WTC11 (cell line): Measurements from ENCODE around the gene CLTRN. TPM values are rescaled to one million over a fixed set of nuclear protein-coding genes. Genes with fewer than 3 reads are reported as not detected.

Experiments used
- ATAC-seq: fragments of 200-7000 bp; cut with Tn5 transposase; 2 replicates; pipeline ENCODE4 v1.10.0; 2021; ENCODE audit warnings: mild to moderate bottlenecking, moderate library complexity
- CTCF ChIA-PET: fragments of 300-600 bp; sonication (Branson Sonifier 250); formaldehyde crosslinking; loops from one replicate; lab custom pipeline; 2021; ENCODE audit warnings: antibody characterized with exemption; lab: Charles Lee
- POLR2A ChIA-PET: fragments of 350-600 bp; sonication (Branson Sonifier 250); formaldehyde crosslinking; loops from one replicate; lab custom pipeline; 2021; ENCODE audit warnings: antibody characterized with exemption; lab: Charles Lee
- DNase-seq: peaks from one replicate; pipeline ENCODE4 v3.0.0; 2021; ENCODE audit warnings: low spot score
- H3K27ac Mint-ChIP-seq: 2 replicates; pipeline ENCODE4 v1.8.0; 2021; ENCODE audit warnings: mixed read lengths
- H3K27me3 Mint-ChIP-seq: 2 replicates; pipeline ENCODE4 v1.8.0; 2021; ENCODE audit warnings: low read depth, mild to moderate bottlenecking, moderate library complexity, mixed read lengths
- H3K36me3 Mint-ChIP-seq: 2 replicates; pipeline ENCODE4 v1.8.0; 2021; ENCODE audit warnings: mixed read lengths
- H3K4me1 Mint-ChIP-seq: 2 replicates; pipeline ENCODE4 v1.8.0; 2022; ENCODE audit warnings: mixed read lengths
- H3K4me3 Mint-ChIP-seq: 2 replicates; pipeline ENCODE4 v1.8.0; 2021; ENCODE audit warnings: mild to moderate bottlenecking, moderate library complexity, mixed read lengths
- H3K9me3 Mint-ChIP-seq: 2 replicates; pipeline ENCODE4 v1.8.0; 2021; ENCODE audit warnings: mixed read lengths
- AR ChIP-seq: fragments of 250-450 bp; sonication (Bioruptor Pico); IDR thresholded peaks from 2 replicates; pipeline ENCODE4 v1.9.0; 2021; ENCODE audit warnings: mild to moderate bottlenecking
- ATF2 ChIP-seq: sonication (generic); formaldehyde crosslinking; IDR thresholded peaks from 2 replicates; pipeline ENCODE4 v1.8.1; 2022; ENCODE audit warnings: low read depth, missing genetic modification reagents, borderline replicate concordance
- CREB1 ChIP-seq: sonication (generic); formaldehyde crosslinking; IDR thresholded peaks from 2 replicates; pipeline ENCODE4 v1.8.0; 2023; ENCODE audit warnings: mild to moderate bottlenecking, missing genetic modification reagents
- CREM ChIP-seq: sonication (generic); formaldehyde crosslinking; IDR thresholded peaks from 2 replicates; pipeline ENCODE4 v1.8.1; 2022; ENCODE audit warnings: mild to moderate bottlenecking, missing genetic modification reagents, moderate library complexity
- ERG ChIP-seq: fragments of 250-450 bp; sonication (Bioruptor Pico); IDR thresholded peaks from 2 replicates; pipeline ENCODE4 v1.8.0; 2021; ENCODE audit warnings: mild to moderate bottlenecking
- FOXP4 ChIP-seq: sonication (generic); formaldehyde crosslinking; IDR thresholded peaks from 2 replicates; pipeline ENCODE4 v1.8.0; 2022; ENCODE audit warnings: mild to moderate bottlenecking, missing genetic modification reagents
- GRHL2 ChIP-seq: fragments of 250-450 bp; sonication (Bioruptor Pico); IDR thresholded peaks from 2 replicates; pipeline ENCODE4 v1.8.0; 2022; ENCODE audit warnings: mild to moderate bottlenecking, moderate library complexity; ENCODE audit not compliant: insufficient replicate concordance, severe bottlenecking
- HMGXB4 ChIP-seq: sonication (generic); formaldehyde crosslinking; IDR thresholded peaks from 2 replicates; pipeline ENCODE4 v1.8.1; 2023; ENCODE audit warnings: mild to moderate bottlenecking, moderate library complexity, missing genetic modification reagents
- IRF2 ChIP-seq: sonication (generic); formaldehyde crosslinking; IDR thresholded peaks from 2 replicates; pipeline ENCODE4 v1.8.0; 2022; ENCODE audit warnings: low read depth, missing genetic modification reagents, borderline replicate concordance
- JUN ChIP-seq: sonication (generic); formaldehyde crosslinking; IDR thresholded peaks from 2 replicates; pipeline ENCODE4 v1.8.0; 2023; ENCODE audit warnings: mild to moderate bottlenecking, missing genetic modification reagents
- MAX ChIP-seq: sonication (generic); formaldehyde crosslinking; IDR thresholded peaks from 2 replicates; pipeline ENCODE4 v1.8.0; 2022; ENCODE audit warnings: mild to moderate bottlenecking, missing genetic modification reagents
- NFATC4 ChIP-seq: fragments of 250-450 bp; sonication (Bioruptor Pico); IDR thresholded peaks from 2 replicates; pipeline ENCODE4 v1.9.0; 2021; ENCODE audit warnings: mild to moderate bottlenecking
- NR3C1 ChIP-seq: sonication (generic); formaldehyde crosslinking; conservative IDR thresholded peaks from 2 replicates; pipeline ENCODE4 v1.8.1; 2023; ENCODE audit warnings: low read depth, mild to moderate bottlenecking, missing genetic modification reagents
- SMAD3 ChIP-seq: sonication (generic); formaldehyde crosslinking; IDR thresholded peaks from 2 replicates; pipeline ENCODE4 v1.8.0; 2022; ENCODE audit warnings: missing genetic modification reagents, mild to moderate bottlenecking, borderline replicate concordance
- SMAD4 ChIP-seq: sonication (generic); formaldehyde crosslinking; IDR thresholded peaks from 2 replicates; pipeline ENCODE4 v1.8.0; 2022; ENCODE audit warnings: mild to moderate bottlenecking, missing genetic modification reagents
- SOX15 ChIP-seq: fragments of 250-450 bp; sonication (Bioruptor Pico); IDR thresholded peaks from 2 replicates; pipeline ENCODE4 v1.9.0; 2021; ENCODE audit warnings: mild to moderate bottlenecking
- SP1 ChIP-seq: sonication (generic); formaldehyde crosslinking; conservative IDR thresholded peaks from 2 replicates; pipeline ENCODE4 v1.8.1; 2022; ENCODE audit warnings: missing genetic modification reagents
- ZBTB43 ChIP-seq: sonication (generic); formaldehyde crosslinking; IDR thresholded peaks from 2 replicates; pipeline ENCODE4 v1.8.1; 2023; ENCODE audit warnings: mild to moderate bottlenecking, missing genetic modification reagents
- ZNF219 ChIP-seq: sonication (generic); formaldehyde crosslinking; IDR thresholded peaks from 2 replicates; pipeline ENCODE4 v1.8.0; 2023; ENCODE audit warnings: missing genetic modification reagents, mild to moderate bottlenecking, borderline replicate concordance
- ZNF263 ChIP-seq: sonication (generic); formaldehyde crosslinking; IDR thresholded peaks from 2 replicates; pipeline ENCODE4 v1.8.1; 2022; ENCODE audit warnings: low read depth, mild to moderate bottlenecking, moderate library complexity, missing genetic modification reagents
- ZSCAN18 ChIP-seq: fragments of 250-450 bp; sonication (Bioruptor Pico); IDR thresholded peaks from 2 replicates; pipeline ENCODE4 v2.1.2; 2022; ENCODE audit warnings: mild to moderate bottlenecking, moderate library complexity
- total RNA-seq: library from RNA; stranded (reverse); gene quantifications from 3 replicates; pipeline ENCODE4 v1.2.3, GENCODE V29; 2021

Gene CLTRN
- total RNA-seq, 1 experiment from 2014 or later: 1.4 TPM

DNA sequence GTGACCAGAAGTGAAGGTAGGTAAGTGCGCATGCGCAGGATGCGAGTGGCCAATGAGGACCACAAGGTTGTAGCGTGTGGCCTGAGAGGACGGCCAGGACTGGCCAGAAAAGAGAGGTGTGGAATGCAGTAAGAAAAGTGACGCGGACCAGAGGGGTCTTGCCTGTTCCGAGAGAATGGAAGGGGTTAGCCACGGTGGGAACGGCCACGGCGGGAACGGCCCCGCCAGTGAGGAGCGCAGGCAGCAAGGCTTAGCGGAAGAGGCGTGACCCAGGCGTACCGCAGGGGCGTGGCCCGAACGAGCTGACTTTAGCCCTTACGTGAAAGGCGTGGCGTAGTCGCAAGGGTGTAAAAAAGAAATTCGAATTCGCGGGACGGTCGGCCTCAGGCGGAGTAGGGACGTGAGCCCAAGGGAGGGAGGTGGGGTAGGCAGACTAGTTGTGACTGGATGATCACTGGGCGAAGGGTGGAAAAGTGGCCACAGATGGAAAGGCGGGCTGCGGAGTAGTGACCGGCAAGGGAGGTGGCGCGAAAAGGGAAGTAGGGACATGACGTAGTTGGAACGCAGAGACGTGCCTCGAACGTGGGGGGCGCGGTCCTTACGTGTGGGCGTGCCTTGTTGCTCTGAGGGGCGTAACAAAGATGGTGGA, 10.4 kb upstream of the CLTRN start (continued):
- TF ChIP-seq FOXP4 (CRISPR knock-in tag) (no peak), CREM (CRISPR knock-in tag) (peak; percentile 31; the same call in 1 of the 2 replicates)
- TF ChIP-seq, all 79 proteins: peak for 7

DNA sequence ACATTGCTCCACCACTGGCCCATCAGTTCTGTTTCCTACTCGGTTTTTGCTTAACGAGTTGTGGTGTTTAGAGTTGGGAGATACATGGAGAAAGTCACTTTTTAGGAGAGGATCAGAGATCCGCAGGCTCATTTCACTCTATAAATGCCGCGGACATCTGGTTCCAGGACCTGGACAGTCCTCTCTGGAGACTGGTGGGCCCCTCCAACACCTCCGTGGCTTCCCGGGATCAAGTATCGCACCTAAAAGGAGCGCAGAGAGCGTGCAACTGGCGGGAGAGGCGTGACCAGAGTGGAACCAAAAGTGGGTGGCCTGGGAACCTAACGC, 9.9 kb upstream of the CLTRN start:
- Mint-ChIP-seq H3K4me1 (peaks cover 19% of the 10 kb centered on the region), H3K27me3 (no peaks in the 10 kb centered on the region)
- CTCF ChIA-PET: no interaction called here
- TF ChIP-seq CREB1 (CRISPR knock-in tag) (no peak), ERG (CRISPR knock-in tag) (no peak), NR3C1 (no peak), ZBTB43 (CRISPR knock-in tag) (no peak), MAX (CRISPR knock-in tag) (peak; percentile 57; the same call in 1 of the 2 replicates)
- TF ChIP-seq, all 79 proteins: peak for 1
- Mint-ChIP-seq H3K9me3 (no peaks in the 10 kb centered on the region), H3K36me3 (no peaks in the 10 kb centered on the region), H3K27ac (no peak overlapping the region), H3K4me3 (no peak overlapping the region)
- no peak for ATAC-seq
- POLR2A ChIA-PET: interaction anchor here (1.0 kb wide), 1 partner anchor 181 kb away, joined by 3 read pairs; no protein-coding TSS in a partner anchor
- DNase-seq: no peak

DNA sequence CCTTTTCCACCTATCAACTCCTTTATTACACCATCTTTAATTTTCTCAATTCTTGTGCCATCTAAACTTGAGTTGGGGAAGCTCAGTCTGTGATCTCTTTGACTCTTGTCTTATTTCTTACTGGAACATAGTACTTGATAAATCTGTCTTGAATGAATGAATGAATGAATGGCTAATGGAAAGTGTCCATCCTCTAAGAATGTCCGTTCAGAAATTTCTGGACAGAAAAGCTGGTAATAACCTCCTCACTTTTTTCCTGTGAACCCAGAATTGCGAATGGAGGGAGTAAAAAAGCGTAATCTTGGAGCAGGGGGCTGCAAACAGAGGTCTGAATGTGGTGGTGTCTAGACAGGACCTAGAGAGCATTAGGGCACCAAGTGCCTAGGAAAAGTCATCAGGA, 9.4 kb upstream of the CLTRN start:
- peaks cover 16% of the 10 kb centered on the region for H3K4me1 Mint-ChIP-seq
- ChIA-PET POLR2A (no interaction called here), CTCF (no interaction called here)
- no peaks in the 10 kb centered on the region for H3K9me3 Mint-ChIP-seq
- DNase-seq: no peak
- H3K27ac Mint-ChIP-seq: peak overlapping the region; percentile 86; the same call in 1 of the 2 replicates
- H3K36me3 Mint-ChIP-seq: no peaks in the 10 kb centered on the region
- no peaks in the 10 kb centered on the region for H3K27me3 Mint-ChIP-seq
- no peak overlapping the region for H3K4me3 Mint-ChIP-seq
- ATAC-seq: no peak
- TF ChIP-seq JUN (CRISPR knock-in tag): no peak
- no peak for TF ChIP-seq CREM (CRISPR knock-in tag)
- no peak for TF ChIP-seq ATF2 (CRISPR knock-in tag)
- TF ChIP-seq ZSCAN18 (CRISPR knock-in tag): no peak
- no peak for TF ChIP-seq IRF2 (CRISPR knock-in tag)
- TF ChIP-seq GRHL2: no peak
- TF ChIP-seq SMAD4 (CRISPR knock-in tag): no peak
- no peak for TF ChIP-seq ZNF263
- TF ChIP-seq NFATC4 (CRISPR knock-in tag): no peak
- TF ChIP-seq HMGXB4 (CRISPR knock-in tag): no peak
- no peak for TF ChIP-seq ZNF219 (CRISPR knock-in tag)
- TF ChIP-seq SOX15: no peak
- no peak for TF ChIP-seq AR
- no peak for TF ChIP-seq SP1 (CRISPR knock-in tag)
- no peak for TF ChIP-seq SMAD3 (CRISPR knock-in tag)
- no peak for TF ChIP-seq NR3C1
